Stimulated activated effector memory CD8-positive, alpha-beta T cell treated with anti-CD3 and anti-CD28 coated beads, Interleukin-12 subunit alpha, Interleukin-12 subunit beta, amount 100 ng/mL, for 72 hours (primary cell): ENCODE results near the gene AGRP.
"Not testable (repeated sequence)": the region's sequence is repeated elsewhere in the genome, so short reads cannot be mapped to it uniquely, and the experiment has no call there.

ENCODE experiments used
- ATAC-seq: fragments of 150-1000 bp; cut with Tn5 transposase; 2 replicates; pipeline ENCODE4 v1.10.0; 2021
- DNase-seq, 2 donors: peaks; one replicate each; pipeline ENCODE4 v3.0.0; 2021 to 2022; ENCODE audit warnings: low spot score in 2 of 2
- H3K27ac Mint-ChIP-seq: one replicate; pipeline ENCODE4 v1.8.0; 2022; ENCODE audit warnings: mild to moderate bottlenecking, mixed read lengths
- H3K36me3 Mint-ChIP-seq: one replicate; pipeline ENCODE4 v1.8.0; 2022; ENCODE audit warnings: mild to moderate bottlenecking, mixed read lengths
- H3K4me1 Mint-ChIP-seq: one replicate; pipeline ENCODE4 v1.8.0; 2022; ENCODE audit warnings: mixed read lengths
- H3K4me3 Mint-ChIP-seq: one replicate; pipeline ENCODE4 v1.8.0; 2022; ENCODE audit warnings: mild to moderate bottlenecking, mixed read lengths
- H3K9me3 Mint-ChIP-seq: one replicate; pipeline ENCODE4 v1.8.0; 2022; ENCODE audit warnings: mixed read lengths

AGRP gene

GRCh38 chr16:67516296-67517154 is 33.2 kb upstream of the AGRP start:
- Mint-ChIP-seq H3K27ac (no peak overlapping the region), H3K9me3 (no peaks in the 10 kb centered on the region), H3K36me3 (peaks cover 4% of the 10 kb centered on the region), H3K4me1 (peaks cover 32% of the 10 kb centered on the region), H3K4me3 (no peak overlapping the region)
- no peak for ATAC-seq
- DNase-seq = no peak

GRCh38 chr16:67514382-67514828 is 31.1 kb upstream of the AGRP start:
- H3K9me3 Mint-ChIP-seq = no peaks in the 10 kb centered on the region
- DNase-seq (peak; percentile 62 to 84), ATAC-seq (peak; percentile 83)
- peak overlapping the region; percentile 68 for H3K27ac Mint-ChIP-seq
- H3K4me1 Mint-ChIP-seq = peaks cover 15% of the 10 kb centered on the region
- no peak overlapping the region for H3K4me3 Mint-ChIP-seq
- H3K36me3 Mint-ChIP-seq = no peaks in the 10 kb centered on the region

GRCh38 chr16:67513892-67514291 is 30.5 kb upstream of the AGRP start:
- not testable (repeated sequence) for ATAC-seq, DNase-seq, H3K27ac Mint-ChIP-seq, H3K36me3 Mint-ChIP-seq, H3K4me3 Mint-ChIP-seq, H3K9me3 Mint-ChIP-seq
- H3K4me1 Mint-ChIP-seq = peaks cover 13% of the 10 kb centered on the region

DNA sequence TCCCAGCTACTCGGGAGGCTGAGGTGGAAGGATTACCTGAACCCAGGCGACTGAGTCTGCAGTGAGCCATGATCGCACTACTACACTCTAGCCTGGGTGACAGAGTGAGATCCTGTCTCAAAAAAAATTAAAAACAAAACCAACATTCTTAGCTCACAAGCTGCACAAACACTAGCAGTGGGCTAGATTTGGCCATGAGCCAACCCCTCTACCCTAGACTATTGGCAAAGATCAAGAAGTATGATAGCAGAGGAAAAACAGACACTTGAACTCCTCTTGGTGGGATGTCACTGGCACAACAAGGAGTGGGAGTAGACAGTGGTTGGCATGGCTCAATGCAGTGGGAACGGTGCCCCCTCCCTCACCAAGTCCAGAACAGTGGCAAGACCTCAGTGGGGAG is 25.7 kb upstream of the AGRP start:
- H3K4me1 Mint-ChIP-seq = peaks cover 26% of the 10 kb centered on the region
- H3K4me3 Mint-ChIP-seq = no peak overlapping the region
- DNase-seq (no peak), ATAC-seq (no peak)
- no peaks in the 10 kb centered on the region for H3K9me3 Mint-ChIP-seq
- no peaks in the 10 kb centered on the region for H3K36me3 Mint-ChIP-seq
- H3K27ac Mint-ChIP-seq = peak overlapping the region; percentile 10

- Mint-ChIP-seq H3K4me1 (peaks cover 36% of the 10 kb centered on the region), H3K36me3 (no peaks in the 10 kb centered on the region), H3K27ac (peak overlapping the region; percentile 56), H3K9me3 (no peaks in the 10 kb centered on the region), H3K4me3 (no peak overlapping the region)
- ATAC-seq (no peak), DNase-seq (no peak)
Measured at GRCh38 chr16:67506468-67506867, 23.1 kb upstream of the AGRP start.

DNA sequence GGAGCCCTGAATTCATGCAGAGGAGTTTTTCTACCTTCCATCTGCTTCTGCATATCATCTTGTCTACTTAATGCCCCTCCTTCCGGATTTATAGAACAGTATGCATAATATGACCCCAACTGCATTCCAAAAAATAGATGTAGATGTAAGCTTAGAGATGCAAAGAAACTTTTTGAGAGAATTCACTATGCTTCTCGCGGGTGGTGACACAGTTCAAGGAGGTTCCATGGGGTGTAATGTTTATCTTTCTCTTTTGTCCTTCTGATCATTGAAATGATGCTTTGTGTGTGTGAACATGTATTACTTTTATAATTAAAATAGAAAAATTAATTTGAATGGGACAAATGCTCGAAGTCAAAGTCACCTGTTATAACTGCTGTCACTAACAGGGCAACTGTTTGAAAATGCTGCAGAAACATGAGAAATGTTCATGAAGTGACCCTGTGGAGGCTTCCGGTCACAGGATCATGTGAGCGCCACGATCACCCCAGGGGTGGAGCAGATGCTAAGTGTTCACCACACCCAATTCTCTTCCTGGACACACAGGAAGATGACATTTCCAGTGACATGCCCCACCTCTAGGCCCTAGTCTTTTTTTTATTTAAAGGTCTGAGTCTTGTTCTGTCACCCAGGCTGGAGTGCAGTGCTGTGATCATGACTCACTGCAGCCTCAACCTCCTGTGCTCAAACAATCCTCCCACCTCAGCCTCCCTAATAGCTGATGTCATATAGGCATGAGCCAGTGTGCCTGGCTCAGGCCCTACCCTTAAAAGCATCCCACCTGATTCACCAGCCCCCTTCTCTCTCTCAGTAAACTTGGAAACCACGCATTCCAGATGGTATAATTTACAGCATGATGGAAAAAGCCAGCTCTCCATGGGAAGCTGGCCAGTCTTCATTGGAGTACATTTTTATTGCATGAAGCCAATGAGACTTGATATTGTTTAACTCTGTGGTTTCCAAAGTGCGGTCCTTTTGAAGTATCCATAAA is 21.0 kb upstream of the AGRP start:
- H3K36me3 Mint-ChIP-seq = no peaks in the 10 kb centered on the region
- H3K4me3 Mint-ChIP-seq = no peak overlapping the region
- peaks cover 36% of the 10 kb centered on the region for H3K4me1 Mint-ChIP-seq
- no peaks in the 10 kb centered on the region for H3K9me3 Mint-ChIP-seq
- DNase-seq = no peak
- peak; percentile 96 for ATAC-seq
- H3K27ac Mint-ChIP-seq = peak overlapping the region; percentile 80

DNA sequence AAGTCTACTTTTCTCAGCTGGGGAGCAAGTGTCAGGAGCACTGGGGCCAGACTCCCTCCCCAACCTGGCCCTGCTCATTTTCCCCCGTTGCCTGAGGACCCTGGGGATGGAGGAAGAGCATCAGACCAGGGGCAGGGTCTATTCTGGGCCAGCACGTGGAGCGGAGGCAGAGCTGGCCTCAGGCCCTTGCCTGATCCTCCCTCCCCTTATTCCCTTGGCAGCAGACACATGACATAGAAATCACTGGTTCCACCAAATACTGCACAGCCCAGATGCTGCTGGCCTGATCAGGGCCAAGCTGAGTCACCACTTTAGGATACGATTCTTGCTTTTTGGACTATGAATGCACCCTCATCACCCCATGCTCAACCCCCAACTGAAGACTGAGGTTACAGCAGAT is 15.8 kb upstream of the AGRP start:
- H3K4me3 Mint-ChIP-seq = no peak overlapping the region
- DNase-seq = no peak
- H3K4me1 Mint-ChIP-seq = peaks cover 17% of the 10 kb centered on the region
- no peaks in the 10 kb centered on the region for H3K9me3 Mint-ChIP-seq
- no peaks in the 10 kb centered on the region for H3K36me3 Mint-ChIP-seq
- no peak for ATAC-seq
- H3K27ac Mint-ChIP-seq = peak overlapping the region; percentile 81

DNA sequence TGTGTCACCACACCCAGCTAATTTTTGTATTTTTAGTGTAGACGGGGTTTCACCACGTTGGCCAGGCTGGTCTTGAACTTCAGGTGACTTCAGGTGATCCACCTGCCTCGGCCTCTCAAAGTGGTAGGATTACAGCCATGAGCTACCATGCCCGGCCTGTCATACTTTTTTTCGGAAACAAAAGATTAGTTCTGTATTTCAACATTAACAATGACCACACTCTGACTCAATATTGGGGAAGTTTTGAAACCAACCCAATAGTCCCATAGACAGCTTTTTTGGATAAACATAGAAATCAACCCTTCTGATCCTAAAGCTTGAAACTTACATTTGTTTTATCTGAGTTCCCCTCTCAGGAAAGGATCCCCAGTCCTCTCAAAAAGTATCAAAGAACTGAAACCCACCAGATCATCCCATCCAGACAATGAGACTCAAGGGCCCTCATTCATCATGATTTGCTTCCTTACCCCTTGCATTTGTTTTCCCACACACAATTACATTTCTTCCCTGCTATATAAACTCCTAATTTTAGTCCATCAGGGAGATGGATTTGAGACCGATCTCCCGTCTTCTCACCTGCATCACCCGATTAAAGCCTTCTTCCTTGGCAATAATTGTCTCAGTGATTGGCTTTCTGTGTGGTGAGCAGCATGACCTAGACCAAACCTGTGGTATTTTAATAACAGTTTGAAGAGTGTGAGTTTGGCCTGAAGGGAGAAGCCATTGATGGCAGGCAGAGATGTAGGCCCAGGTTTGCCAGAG is 7.2 kb upstream of the AGRP start:
- H3K9me3 Mint-ChIP-seq = no peaks in the 10 kb centered on the region
- ATAC-seq (no peak), DNase-seq (no peak)
- H3K4me3 Mint-ChIP-seq = no peak overlapping the region
- H3K27ac Mint-ChIP-seq = peak overlapping the region; percentile 17
- no peaks in the 10 kb centered on the region for H3K4me1 Mint-ChIP-seq
- peaks cover 29% of the 10 kb centered on the region for H3K36me3 Mint-ChIP-seq

DNA sequence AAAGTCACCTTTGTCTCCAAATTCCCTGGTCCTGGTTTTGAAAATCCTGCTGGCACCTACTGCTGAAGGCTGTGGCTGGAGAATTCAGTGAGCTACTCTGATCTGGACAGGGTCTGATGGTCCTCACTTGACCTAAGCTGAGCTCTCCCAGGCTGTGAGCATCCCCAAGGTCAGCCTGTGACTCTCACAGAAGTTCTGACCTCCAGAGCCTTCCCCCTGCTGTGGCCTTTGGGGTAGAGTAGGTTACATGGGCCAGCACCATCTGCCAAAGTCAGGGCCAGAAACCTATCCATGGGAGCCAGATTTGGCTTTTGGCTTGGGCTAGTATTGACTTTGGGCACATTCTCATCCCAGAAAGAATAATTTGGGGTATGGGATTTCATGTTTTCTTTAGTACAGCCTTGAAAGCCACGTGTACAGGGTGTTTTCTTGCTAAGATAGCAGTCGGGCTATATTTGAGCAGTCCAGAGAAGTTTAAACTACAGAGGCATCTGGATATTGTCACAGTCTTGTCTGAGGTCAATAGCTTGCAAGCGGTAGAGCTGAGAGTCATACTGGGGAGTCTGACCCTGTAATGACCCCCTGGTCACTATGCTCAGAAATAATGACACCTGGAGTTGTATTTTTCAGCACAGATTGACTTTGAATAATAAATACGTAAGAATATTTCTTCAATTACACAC is 6.2 kb upstream of the AGRP start:
- H3K4me1 Mint-ChIP-seq = no peaks in the 10 kb centered on the region
- no peak overlapping the region for H3K4me3 Mint-ChIP-seq
- peak overlapping the region; percentile 48 for H3K27ac Mint-ChIP-seq
- no peaks in the 10 kb centered on the region for H3K9me3 Mint-ChIP-seq
- no peak for DNase-seq
- peaks cover 39% of the 10 kb centered on the region for H3K36me3 Mint-ChIP-seq
- no peak for ATAC-seq

- DNase-seq, ATAC-seq, H3K27ac Mint-ChIP-seq, H3K4me3 Mint-ChIP-seq, H3K9me3 Mint-ChIP-seq: not testable (repeated sequence)
- H3K36me3 Mint-ChIP-seq = peaks cover 31% of the 10 kb centered on the region
- H3K4me1 Mint-ChIP-seq = peaks cover 17% of the 10 kb centered on the region
Measured at GRCh38 chr16:67487561-67487960, 4.2 kb upstream of the AGRP start.

GRCh38 chr16:67486805-67487204 is 3.5 kb upstream of the AGRP start:
- peaks cover 24% of the 10 kb centered on the region for H3K4me1 Mint-ChIP-seq
- ATAC-seq = no peak

GRCh38 chr16:67483731-67484525 is 581 bp upstream of the AGRP start:
- H3K27ac Mint-ChIP-seq = no peak overlapping the region
- DNase-seq (no peak), ATAC-seq (no peak)
- H3K4me3 Mint-ChIP-seq = no peak overlapping the region
- H3K9me3 Mint-ChIP-seq = no peaks in the 10 kb centered on the region
- peaks cover 36% of the 10 kb centered on the region for H3K4me1 Mint-ChIP-seq
- peaks cover 42% of the 10 kb centered on the region for H3K36me3 Mint-ChIP-seq

More at GRCh38 chr16:67486805-67487204, 3.5 kb upstream of the AGRP start:
- no peak for DNase-seq
- Mint-ChIP-seq H3K36me3 (peaks cover 31% of the 10 kb centered on the region), H3K9me3 (no peaks in the 10 kb centered on the region), H3K27ac (peak overlapping the region; percentile 23), H3K4me3 (no peak overlapping the region)

DNA sequence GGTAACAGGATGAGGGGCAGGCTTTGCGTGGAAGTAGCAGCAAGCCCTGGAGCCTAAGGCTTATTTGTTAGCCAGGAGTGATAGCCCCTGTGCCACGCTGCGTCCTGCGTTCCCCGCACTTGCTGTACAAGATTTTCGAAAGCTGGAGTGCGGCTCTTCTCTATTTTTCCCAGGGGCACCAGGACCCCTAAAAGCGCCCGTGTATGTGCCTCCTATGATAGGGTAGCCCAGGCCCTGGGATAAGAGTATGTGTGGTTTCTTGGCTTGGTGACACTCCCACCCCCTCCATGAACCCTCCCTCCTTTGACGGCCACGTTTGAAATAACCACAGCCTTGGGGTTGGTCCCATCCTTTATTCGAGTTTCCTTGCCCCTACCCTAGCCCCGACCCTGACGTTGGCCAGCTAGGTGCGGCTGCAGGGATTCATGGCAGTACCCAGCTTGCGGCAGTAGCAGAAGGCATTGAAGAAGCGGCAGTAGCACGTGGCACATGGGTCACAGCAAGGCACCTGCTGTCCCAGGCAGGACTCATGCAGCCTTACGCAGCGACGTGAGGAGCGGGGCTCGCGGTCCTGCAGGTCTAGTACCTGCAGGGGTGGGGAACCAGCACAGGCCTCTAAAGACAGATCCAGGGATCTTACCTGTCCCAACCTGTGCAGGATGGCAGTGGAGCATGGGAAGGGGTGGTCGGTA is 968 bp downstream of the AGRP start:
- no peaks in the 10 kb centered on the region for H3K9me3 Mint-ChIP-seq
- ATAC-seq (no peak), DNase-seq (no peak)
- H3K36me3 Mint-ChIP-seq = peaks cover 44% of the 10 kb centered on the region
- peaks cover 50% of the 10 kb centered on the region for H3K4me1 Mint-ChIP-seq
- peak overlapping the region; percentile 98 for H3K27ac Mint-ChIP-seq
- H3K4me3 Mint-ChIP-seq = peak overlapping the region; percentile 99
